GM12891 (cell line): ENCODE results near the gene UBASH3B.

Experiments used
- POLR2A ChIP-seq: IDR thresholded peaks from 2 replicates; pipeline ENCODE4 v1.6.1; 2011; ENCODE audit warnings: low read depth, low read length, control low read depth
- SPI1 ChIP-seq: IDR thresholded peaks from 2 replicates; pipeline ENCODE4 v1.6.1; 2011; ENCODE audit warnings: low read depth, low read length, control low read depth

DNA sequence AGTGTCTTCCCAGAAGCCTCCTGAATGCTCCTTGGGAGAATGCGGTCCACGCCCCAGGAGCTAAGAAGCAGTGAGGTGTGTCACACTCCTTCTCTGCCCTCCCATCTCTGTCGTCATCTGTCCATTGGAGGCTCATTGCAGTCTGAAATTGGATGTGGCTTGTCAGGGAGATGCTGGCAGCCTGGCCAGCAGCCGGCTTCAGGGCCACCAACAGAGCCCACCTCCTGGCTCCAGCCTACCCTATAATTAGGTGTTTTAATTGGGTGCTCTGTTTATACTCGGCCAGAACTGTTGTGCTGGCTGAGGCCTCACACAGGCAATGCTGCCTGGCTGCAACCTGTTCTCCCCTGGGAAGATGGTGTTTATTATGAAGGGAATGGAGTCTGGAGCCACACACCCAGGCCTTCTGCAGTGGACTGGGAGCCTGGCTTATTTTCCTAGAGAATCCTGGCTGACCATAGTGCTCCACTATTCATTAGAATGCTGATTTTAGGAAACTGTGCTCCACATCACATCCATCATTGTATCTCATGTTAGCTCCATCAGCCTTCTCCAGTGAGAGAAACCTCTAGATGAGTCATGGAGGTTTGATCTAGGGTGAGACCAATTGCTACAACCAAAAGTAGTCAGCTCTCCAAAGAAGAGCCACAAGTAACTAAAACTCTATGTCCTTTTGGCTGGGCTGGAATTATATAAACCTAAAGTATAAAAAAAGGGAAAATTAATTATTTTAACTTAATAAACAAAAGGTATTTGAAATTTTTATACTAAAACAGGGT lies 96.0 kb downstream of the UBASH3B start:
- TF ChIP-seq POLR2A (no peak), SPI1 (no peak)
